ENCODE data around the gene RASGRP3.

Gene RASGRP3

GRCh38 chr2:33599175-33599942, 122.9 kb downstream of the RASGRP3 start, which contains the start of gene FAM98A:
Gene FAM98A, minus strand, starts transcription at chr2:33599299. Its CDS starts 78 bp downstream, at chr2:33599221.
- Histone ChIP-seq H3K4me1 (ENCODE audit: insufficient read depth, insufficient read length) (no peaks in the 10 kb centered on the region), H3K4me3 (ENCODE audit: insufficient read length, low read depth) (peak within 1 kb of the TSS; percentile 95), H3K9me3 (ENCODE audit: insufficient read depth, low read length) (no peaks in the 10 kb centered on the region), H3K9ac (ENCODE audit: insufficient read length, low read depth) (peak within 1 kb of the TSS; percentile 88), H3K36me3 (ENCODE audit: insufficient read depth, insufficient read length, low read length) (peaks cover 10% of the 10 kb centered on the region), H3K27me3 (ENCODE audit: insufficient read depth, insufficient read length) (no peaks in the 10 kb centered on the region)
- TF ChIP-seq SUZ12 (IDR thresholded peaks at IDR 0.05; ENCODE audit: extremely low read depth, insufficient read depth, insufficient read length): no peak
- TF ChIP-seq ZNF274 (IDR thresholded peaks at IDR 0.05; ENCODE audit: low read depth, low read length): no peak
- TF ChIP-seq YY1 (IDR thresholded peaks at IDR 0.05; ENCODE audit: insufficient read depth, insufficient read length): no peak
- DNase-seq (ENCODE audit: low read depth, low spot score): peak; percentile 94

GRCh38 chr2:33599943-33600192, 123.4 kb downstream of the RASGRP3 start:
- H3K9ac ChIP-seq (ENCODE audit: insufficient read length, low read depth): peak overlapping the region; percentile 82
- H3K27me3 ChIP-seq (ENCODE audit: insufficient read depth, insufficient read length): no peaks in the 10 kb centered on the region
- no peak for TF ChIP-seq YY1 (IDR thresholded peaks at IDR 0.05; ENCODE audit: insufficient read depth, insufficient read length)
- TF ChIP-seq ZNF274 (IDR thresholded peaks at IDR 0.05; ENCODE audit: low read depth, low read length): no peak
- TF ChIP-seq SUZ12 (IDR thresholded peaks at IDR 0.05; ENCODE audit: extremely low read depth, insufficient read depth, insufficient read length): no peak
- no peaks in the 10 kb centered on the region for H3K9me3 ChIP-seq (ENCODE audit: insufficient read depth, low read length)
- H3K36me3 ChIP-seq (ENCODE audit: insufficient read depth, insufficient read length, low read length): peaks cover 7% of the 10 kb centered on the region
- peak overlapping the region; percentile 95 for H3K4me3 ChIP-seq (ENCODE audit: insufficient read length, low read depth)
- peaks cover 3% of the 10 kb centered on the region for H3K4me1 ChIP-seq (ENCODE audit: insufficient read depth, insufficient read length)
- no peak for DNase-seq (ENCODE audit: low read depth, low spot score)

- DNase-seq (ENCODE audit: low read depth, low spot score): no peak
- Histone ChIP-seq H3K4me1 (ENCODE audit: insufficient read depth, insufficient read length) (peaks cover 4% of the 10 kb centered on the region), H3K9me3 (ENCODE audit: insufficient read depth, low read length) (no peaks in the 10 kb centered on the region), H3K4me3 (ENCODE audit: insufficient read length, low read depth) (no peak overlapping the region), H3K36me3 (ENCODE audit: insufficient read depth, insufficient read length, low read length) (no peaks in the 10 kb centered on the region), H3K9ac (ENCODE audit: insufficient read length, low read depth) (no peak overlapping the region), H3K27me3 (ENCODE audit: insufficient read depth, insufficient read length) (no peaks in the 10 kb centered on the region)
- TF ChIP-seq SUZ12 (IDR thresholded peaks at IDR 0.05; ENCODE audit: extremely low read depth, insufficient read depth, insufficient read length): no peak
- TF ChIP-seq YY1 (IDR thresholded peaks at IDR 0.05; ENCODE audit: insufficient read depth, insufficient read length): no peak
- no peak for TF ChIP-seq ZNF274 (IDR thresholded peaks at IDR 0.05; ENCODE audit: low read depth, low read length)
Observed at GRCh38 chr2:33602201-33602830, 125.9 kb downstream of the RASGRP3 start.

- Histone ChIP-seq H3K9ac (ENCODE audit: insufficient read length, low read depth) (no peak overlapping the region), H3K4me3 (ENCODE audit: insufficient read length, low read depth) (no peak overlapping the region), H3K9me3 (ENCODE audit: insufficient read depth, low read length) (no peaks in the 10 kb centered on the region), H3K27me3 (ENCODE audit: insufficient read depth, insufficient read length) (no peaks in the 10 kb centered on the region), H3K36me3 (ENCODE audit: insufficient read depth, insufficient read length, low read length) (no peaks in the 10 kb centered on the region), H3K4me1 (ENCODE audit: insufficient read depth, insufficient read length) (peaks cover 4% of the 10 kb centered on the region)
- no peak for DNase-seq (ENCODE audit: low read depth, low spot score)
- no peak for TF ChIP-seq ZNF274 (IDR thresholded peaks at IDR 0.05; ENCODE audit: low read depth, low read length)
Observed at GRCh38 chr2:33603416-33603815, 127.0 kb downstream of the RASGRP3 start.

- no peak for DNase-seq (ENCODE audit: low read depth, low spot score)
- no peaks in the 10 kb centered on the region for H3K36me3 ChIP-seq (ENCODE audit: insufficient read depth, insufficient read length, low read length)
- no peak overlapping the region for H3K9ac ChIP-seq (ENCODE audit: insufficient read length, low read depth)
- TF ChIP-seq YY1 (IDR thresholded peaks at IDR 0.05; ENCODE audit: insufficient read depth, insufficient read length) (no peak), ZNF274 (IDR thresholded peaks at IDR 0.05; ENCODE audit: low read depth, low read length) (no peak), SUZ12 (IDR thresholded peaks at IDR 0.05; ENCODE audit: extremely low read depth, insufficient read depth, insufficient read length) (no peak)
- peaks cover 10% of the 10 kb centered on the region; the same call in 1 of the 2 replicates for H3K9me3 ChIP-seq (ENCODE audit: insufficient read depth, low read length)
- H3K27me3 ChIP-seq (ENCODE audit: insufficient read depth, insufficient read length): no peaks in the 10 kb centered on the region
- no peak overlapping the region for H3K4me3 ChIP-seq (ENCODE audit: insufficient read length, low read depth)
- H3K4me1 ChIP-seq (ENCODE audit: insufficient read depth, insufficient read length): peaks cover 4% of the 10 kb centered on the region
Observed at GRCh38 chr2:33605056-33605455, 128.6 kb downstream of the RASGRP3 start.

GRCh38 chr2:33606100-33606499, 129.7 kb downstream of the RASGRP3 start:
- TF ChIP-seq YY1 (IDR thresholded peaks at IDR 0.05; ENCODE audit: insufficient read depth, insufficient read length) (no peak), SUZ12 (IDR thresholded peaks at IDR 0.05; ENCODE audit: extremely low read depth, insufficient read depth, insufficient read length) (no peak), ZNF274 (IDR thresholded peaks at IDR 0.05; ENCODE audit: low read depth, low read length) (no peak)
- Histone ChIP-seq H3K4me3 (ENCODE audit: insufficient read length, low read depth) (no peak overlapping the region), H3K27me3 (ENCODE audit: insufficient read depth, insufficient read length) (no peaks in the 10 kb centered on the region), H3K9me3 (ENCODE audit: insufficient read depth, low read length) (peaks cover 18% of the 10 kb centered on the region; the same call in 1 of the 2 replicates), H3K9ac (ENCODE audit: insufficient read length, low read depth) (no peak overlapping the region), H3K36me3 (ENCODE audit: insufficient read depth, insufficient read length, low read length) (no peaks in the 10 kb centered on the region), H3K4me1 (ENCODE audit: insufficient read depth, insufficient read length) (peaks cover 4% of the 10 kb centered on the region)
- DNase-seq (ENCODE audit: low read depth, low spot score): no peak

- no peak for TF ChIP-seq ZNF274 (IDR thresholded peaks at IDR 0.05; ENCODE audit: low read depth, low read length)
- no peak for TF ChIP-seq YY1 (IDR thresholded peaks at IDR 0.05; ENCODE audit: insufficient read depth, insufficient read length)
- TF ChIP-seq SUZ12 (IDR thresholded peaks at IDR 0.05; ENCODE audit: extremely low read depth, insufficient read depth, insufficient read length): no peak
- H3K9ac ChIP-seq (ENCODE audit: insufficient read length, low read depth): no peak overlapping the region
- H3K4me1 ChIP-seq (ENCODE audit: insufficient read depth, insufficient read length): peaks cover 4% of the 10 kb centered on the region
- DNase-seq (ENCODE audit: low read depth, low spot score): no peak
- H3K4me3 ChIP-seq (ENCODE audit: insufficient read length, low read depth): no peak overlapping the region
- H3K9me3 ChIP-seq (ENCODE audit: insufficient read depth, low read length): peaks cover 23% of the 10 kb centered on the region; the same call in 1 of the 2 replicates
- H3K27me3 ChIP-seq (ENCODE audit: insufficient read depth, insufficient read length): no peaks in the 10 kb centered on the region
- no peaks in the 10 kb centered on the region for H3K36me3 ChIP-seq (ENCODE audit: insufficient read depth, insufficient read length, low read length)
Observed at GRCh38 chr2:33606622-33607021, 130.2 kb downstream of the RASGRP3 start.

All from NT2/D1 (cell line).